Erythroblast (primary cell): ENCODE results near the gene KRTAP12-4.
"Not testable (repeated sequence)": the region's sequence is repeated elsewhere in the genome, so short reads cannot be mapped to it uniquely, and the experiment has no call there.

Source experiments
- DNase-seq, 2 experiments: peaks; one replicate each; lab custom pipeline; 2025; lab: John Stamatoyannopoulos, UW
- GATA1 ChIP-seq: IDR thresholded peaks from 2 replicates; pipeline ENCODE4 v1.6.1; 2011; ENCODE audit warnings: low read depth, mild to moderate bottlenecking, control low read depth, low read length, moderate library complexity
- POLR2A ChIP-seq: IDR thresholded peaks from 2 replicates; pipeline ENCODE4 v1.6.1; 2011; ENCODE audit warnings: mild to moderate bottlenecking, low read length

Gene KRTAP12-4

DNA sequence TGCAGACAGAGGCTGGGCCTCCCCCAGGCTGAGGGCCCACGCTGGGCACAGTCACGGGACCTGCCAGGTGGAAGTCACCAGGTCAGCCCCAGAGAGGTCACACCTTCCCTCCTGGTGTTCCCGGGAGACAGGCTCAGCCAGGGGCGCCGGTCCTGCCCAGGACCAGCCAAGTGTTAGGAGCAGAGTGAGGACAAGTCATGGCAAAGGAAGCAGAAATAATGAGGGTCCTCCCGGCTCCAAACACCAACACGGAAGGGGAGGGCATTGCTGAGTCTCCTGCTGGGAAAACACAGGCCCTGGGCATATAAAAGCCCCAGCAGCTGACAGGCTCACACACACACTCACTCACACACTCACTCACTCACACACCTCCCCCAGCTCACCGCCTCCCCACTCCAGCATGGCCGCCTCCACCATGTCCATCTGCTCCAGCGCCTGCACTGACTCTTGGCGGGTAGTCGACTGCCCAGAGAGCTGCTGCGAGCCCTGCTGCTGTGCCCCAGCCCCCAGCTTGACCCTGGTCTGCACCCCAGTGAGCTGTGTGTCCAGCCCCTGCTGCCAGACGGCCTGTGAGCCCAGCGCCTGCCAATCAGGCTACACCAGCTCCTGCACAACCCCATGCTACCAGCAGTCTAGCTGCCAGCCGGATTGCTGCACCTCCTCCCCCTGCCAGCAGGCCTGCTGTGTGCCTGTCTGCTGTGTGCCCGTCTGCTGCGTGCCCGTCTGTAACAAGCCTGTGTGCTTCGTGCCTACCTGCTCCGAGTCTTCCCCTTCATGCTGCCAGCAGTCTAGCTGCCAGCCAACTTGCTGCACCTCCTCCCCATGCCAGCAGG lies 17.2 kb downstream of the KRTAP12-4 start, which contains the start of gene KRTAP10-10:
KRTAP10-10 (plus strand) TSS at position 339 of the 833 bp plus-strand sequence; CDS start at position 401, 62 bp downstream.
- DNase-seq, result no peak
- TF ChIP-seq GATA1, result no peak
- no peak for TF ChIP-seq POLR2A

- TF ChIP-seq GATA1 (no peak), POLR2A (no peak)
- no peak for DNase-seq
Observed at GRCh38 chr21:44636209-44637017, 18.0 kb downstream of the KRTAP12-4 start.

DNA sequence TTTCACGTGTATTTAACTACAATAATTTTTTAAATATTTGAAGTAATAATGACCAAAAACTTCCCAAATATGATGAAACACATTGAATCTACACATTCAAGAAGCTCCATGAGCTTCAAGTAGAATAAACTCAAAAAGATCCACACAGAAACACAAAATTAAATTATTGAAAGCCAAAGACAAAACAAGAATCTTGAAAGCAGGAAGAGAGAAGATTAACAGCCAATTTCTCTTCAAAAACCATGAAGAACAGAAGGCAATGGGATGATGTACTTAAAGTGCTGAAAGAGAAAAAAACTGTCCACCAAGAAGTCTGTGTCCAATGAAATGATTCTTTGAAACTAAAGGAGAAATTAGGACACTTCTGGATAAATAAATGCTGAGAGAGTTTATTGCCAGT lies 22.4 kb downstream of the KRTAP12-4 start:
- no peak for DNase-seq
- TF ChIP-seq POLR2A (no peak), GATA1 (no peak)

DNA sequence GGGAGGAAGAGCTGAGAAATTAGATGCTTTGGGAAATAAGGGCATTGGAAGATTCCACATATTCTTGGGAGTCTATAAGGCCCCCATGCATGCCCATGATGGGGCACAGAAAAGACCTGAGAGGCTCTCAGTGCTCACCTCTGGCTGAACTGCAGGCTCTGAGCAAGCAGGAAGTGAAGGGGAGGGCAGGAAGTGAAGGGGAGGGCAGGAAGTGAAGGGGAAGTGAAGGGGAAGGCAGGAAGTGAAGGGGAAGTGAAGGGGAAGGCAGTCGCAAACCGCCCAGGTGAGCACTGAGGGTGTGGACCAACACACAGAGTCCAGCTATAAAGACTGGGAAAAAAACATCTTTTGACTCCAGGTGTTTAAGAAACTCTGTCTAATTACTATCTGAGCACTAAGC lies 24.0 kb downstream of the KRTAP12-4 start:
- DNase-seq, result no peak
- TF ChIP-seq GATA1 (no peak), POLR2A (no peak)

GRCh38 chr21:44628707-44629391 lies 25.6 kb downstream of the KRTAP12-4 start:
- no peak for TF ChIP-seq GATA1
- no peak for TF ChIP-seq POLR2A
- no peak for DNase-seq

DNA sequence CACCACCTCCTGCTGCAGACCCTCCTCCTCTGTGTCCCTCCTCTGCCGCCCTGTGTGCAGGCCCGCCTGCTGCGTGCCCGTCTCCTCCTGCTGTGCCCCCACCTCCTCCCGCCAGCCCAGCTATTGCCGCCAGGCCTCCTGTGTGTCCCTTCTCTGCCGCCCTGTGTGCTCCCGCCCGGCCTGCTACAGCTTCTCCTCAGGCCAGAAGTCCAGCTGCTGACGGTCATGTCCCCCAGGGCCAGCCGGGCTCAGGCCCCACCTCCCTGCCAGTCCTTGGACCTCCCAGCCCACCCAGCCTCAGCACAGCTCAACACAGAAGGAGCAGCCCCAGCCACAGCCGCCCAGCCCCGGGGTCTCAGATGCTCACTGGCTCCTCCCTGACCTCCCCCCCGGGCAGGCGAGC lies 26.6 kb downstream of the KRTAP12-4 start:
- not testable (repeated sequence) for DNase-seq

GRCh38 chr21:44627181-44627822 lies 27.2 kb downstream of the KRTAP12-4 start:
- DNase-seq, result not testable (repeated sequence)

GRCh38 chr21:44626673-44627143 lies 27.8 kb downstream of the KRTAP12-4 start, which contains the start of gene KRTAP10-9:
KRTAP10-9 (plus strand) TSS chr21:44627093; CDS start chr21:44627172, 79 bp downstream.
- no peak for DNase-seq
- TF ChIP-seq GATA1 (no peak), POLR2A (no peak)

DNA sequence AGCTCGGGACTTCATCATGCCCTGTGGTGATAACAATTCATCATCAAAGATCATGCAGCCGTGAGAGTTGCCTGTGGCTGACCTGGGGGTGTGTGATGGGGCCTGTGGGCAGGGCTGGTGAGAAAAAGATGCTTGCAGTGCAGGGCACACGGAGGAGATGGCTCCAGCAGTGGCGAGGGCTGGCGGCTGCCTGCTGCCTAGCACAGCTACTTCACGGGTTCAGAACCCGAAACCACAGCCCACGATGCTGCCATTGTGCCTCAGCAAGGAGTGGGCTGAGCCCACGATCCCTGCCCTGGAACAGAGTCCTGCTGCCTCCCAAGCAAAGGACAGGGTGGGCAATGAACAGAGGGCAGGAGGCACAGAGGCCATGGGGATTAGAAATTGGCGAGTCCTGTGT lies 28.2 kb downstream of the KRTAP12-4 start:
- TF ChIP-seq GATA1, result no peak
- TF ChIP-seq POLR2A, result no peak

GRCh38 chr21:44625756-44626155 lies 28.7 kb downstream of the KRTAP12-4 start:
- no peak for DNase-seq
- no peak for TF ChIP-seq GATA1
- no peak for TF ChIP-seq POLR2A

More for the DNA sequence above, 28.2 kb downstream of the KRTAP12-4 start:
- DNase-seq, result no peak

GRCh38 chr21:44623575-44623974 lies 30.9 kb downstream of the KRTAP12-4 start:
- TF ChIP-seq GATA1, result no peak
- no peak for TF ChIP-seq POLR2A
- no peak for DNase-seq

DNA sequence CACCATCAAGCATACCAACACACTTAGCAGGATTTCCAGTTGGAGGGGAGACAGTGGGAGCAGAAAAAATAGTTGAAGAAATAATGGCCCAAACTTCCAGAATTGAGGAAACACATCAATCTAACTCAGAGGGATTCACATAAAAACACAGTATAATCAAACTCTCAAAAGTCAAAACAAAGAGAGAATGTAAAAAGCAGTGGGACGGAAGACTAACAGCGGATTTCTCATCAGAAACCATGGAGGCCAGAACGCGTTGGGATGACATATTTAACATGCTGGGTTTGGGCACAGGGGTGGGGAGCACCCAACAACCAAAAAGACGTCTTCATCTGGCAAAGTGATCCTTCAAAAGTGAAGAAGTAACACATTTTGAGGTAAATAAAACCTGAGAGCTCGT lies 34.6 kb downstream of the KRTAP12-4 start:
- TF ChIP-seq GATA1, result no peak
- no peak for TF ChIP-seq POLR2A
- DNase-seq, result no peak

DNA sequence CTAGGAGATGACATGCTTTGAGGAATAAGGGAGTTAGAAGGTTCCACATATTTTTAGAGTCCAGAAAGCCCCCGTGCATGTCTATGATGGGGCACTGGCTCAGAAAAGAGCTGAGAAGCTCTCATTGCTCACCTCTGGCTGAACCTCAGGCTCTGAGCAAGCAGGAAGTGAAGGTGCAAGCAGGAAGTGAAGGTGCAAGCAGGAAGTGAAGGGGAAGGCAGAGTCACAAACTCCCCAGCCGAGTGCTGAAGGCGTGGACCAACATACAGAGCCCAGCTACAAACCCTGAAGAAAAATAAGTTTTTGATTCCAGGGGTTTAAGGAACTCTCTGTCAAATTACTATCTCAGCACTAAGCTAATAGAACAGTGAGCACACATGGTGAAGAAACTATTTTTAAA lies 35.5 kb downstream of the KRTAP12-4 start:
- TF ChIP-seq GATA1 (no peak), POLR2A (no peak)
- DNase-seq, result no peak
